Mesangial cell (primary cell): ENCODE measurements around the gene MYH11. TPM values are rescaled to one million over a fixed set of nuclear protein-coding genes. Genes with fewer than 3 reads are reported as not detected.

Experiments
- total RNA-seq: library from RNA; depleted of rRNA; stranded (reverse); fragments of >200 nt; gene quantifications from 2 replicates; pipeline ENCODE4 v1.2.3, GENCODE V29; 2015

The MYH11 gene
- total RNA-seq = under 0.01 TPM in 1 of 2 replicates, not detected in the other

GRCh38 chr16:15856901-15857698, at the start of gene MYH11:
Gene MYH11 (minus strand): TSS chr16:15857028. CDS start chr16:15838252, 18,776 bp downstream.

DNA sequence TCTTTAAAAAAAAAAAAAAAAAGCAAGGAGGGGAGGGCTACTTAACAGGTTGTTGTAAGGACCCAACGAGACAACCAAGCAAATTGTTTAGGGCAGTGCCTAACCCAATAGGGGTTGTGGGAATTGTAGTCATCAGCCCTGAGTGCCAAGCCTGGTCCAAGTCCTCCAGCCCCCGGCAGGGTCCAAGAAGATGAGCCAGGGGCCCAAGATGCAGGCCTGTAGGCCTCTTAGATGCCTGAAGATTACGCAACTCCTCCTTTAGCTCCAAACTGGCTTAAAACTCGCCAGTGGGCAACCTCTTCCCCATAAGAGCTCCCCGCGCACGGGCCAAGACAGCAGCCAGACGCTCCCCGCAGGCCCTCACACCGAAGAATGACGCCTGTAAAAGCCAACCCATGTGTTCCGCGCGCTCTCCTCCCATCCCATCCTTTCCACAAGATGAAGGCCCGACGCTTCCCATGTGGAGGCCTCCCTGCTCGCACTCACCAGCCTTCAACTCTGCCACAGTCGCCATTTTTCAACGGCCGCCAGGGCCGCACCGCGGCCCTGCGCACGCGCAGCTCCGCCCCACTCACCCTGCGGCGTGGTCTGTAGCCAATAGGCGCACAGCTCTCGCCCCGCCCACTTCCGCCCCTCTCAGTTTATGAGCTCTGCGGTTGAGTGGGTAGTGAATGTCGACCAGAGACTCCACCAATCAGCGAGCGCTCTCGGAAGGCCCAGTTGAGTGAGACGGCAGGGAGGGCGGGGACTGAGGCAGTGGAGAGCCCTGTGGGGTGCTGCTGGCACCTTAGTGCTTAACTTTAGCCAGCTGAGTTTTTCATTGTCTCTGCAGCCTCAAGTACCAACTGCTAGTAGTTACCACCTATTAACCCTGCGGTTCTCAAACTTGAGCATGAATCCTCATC, 31.5 kb upstream of the MYH11 start, which contains the start of gene CEP20:
TSS of gene CEP20 (minus strand) at position 532 of the 905 bp plus-strand sequence. CDS start at position 514, 18 bp downstream.

Other genes with a start within 250 kb of the MYH11 start
- 12.4 and 18.3 TPM in 2 replicates for gene MARF1, start 213.9 kb downstream of the MYH11 start, total RNA-seq
- 28.9 and 64.5 TPM in 2 replicates for gene NDE1, start 206.8 kb downstream of the MYH11 start, total RNA-seq
- gene CEP20, start 31.6 kb upstream of the MYH11 start, total RNA-seq = 23.8 and 27.1 TPM in 2 replicates
- gene ABCC1, start 92.6 kb upstream of the MYH11 start, total RNA-seq = 27.7 and 43.4 TPM in 2 replicates